ENCODE data around the gene C6orf89.
A peak's percentile ranks its signal among the peaks of the same experiment; 100 is the strongest.

C6orf89 gene

GRCh38 chr6:36906539-36907325 is 21.0 kb downstream of the C6orf89 start:
- H3K36me3 ChIP-seq (ENCODE audit: insufficient read depth), result no peaks in the 10 kb centered on the region

GRCh38 chr6:36907781-36908180 is 22.0 kb downstream of the C6orf89 start:
- Histone ChIP-seq H3K4me1 (ENCODE audit: low read depth, poor library complexity, severe bottlenecking) (peaks cover 14% of the 10 kb centered on the region), H3K27ac (no peak overlapping the region), H2AFZ (ENCODE audit: low read depth) (no peak overlapping the region), H3K36me3 (ENCODE audit: insufficient read depth) (no peaks in the 10 kb centered on the region), H4K20me1 (ENCODE audit: insufficient read depth) (no peaks in the 10 kb centered on the region; the same call in 1 of the 2 replicates), H3K4me2 (no peak overlapping the region), H3K9ac (no peak overlapping the region), H3K79me2 (ENCODE audit: insufficient read depth, low read depth) (no peaks in the 10 kb centered on the region), H3K27me3 (ENCODE audit: insufficient read depth, low read depth) (peaks cover 16% of the 10 kb centered on the region; the same call in 1 of the 2 replicates), H3K4me3 (IDR thresholded peaks at IDR 0.05; ENCODE audit: insufficient read depth, low read depth, low read length) (no peak overlapping the region)
- no peak for TF ChIP-seq CTCF (conservative IDR thresholded peaks at IDR 0.05; ENCODE audit: low read depth, low read length)

More at GRCh38 chr6:36906539-36907325, 21.0 kb downstream of the C6orf89 start:
- H3K4me1 ChIP-seq (ENCODE audit: low read depth, poor library complexity, severe bottlenecking), result peaks cover 3% of the 10 kb centered on the region
- H3K27ac ChIP-seq, result no peak overlapping the region
- H4K20me1 ChIP-seq (ENCODE audit: insufficient read depth), result no peaks in the 10 kb centered on the region; the same call in 1 of the 2 replicates
- TF ChIP-seq CTCF (conservative IDR thresholded peaks at IDR 0.05; ENCODE audit: low read depth, low read length), result no peak
- no peak overlapping the region for H3K4me3 ChIP-seq (IDR thresholded peaks at IDR 0.05; ENCODE audit: insufficient read depth, low read depth, low read length)
- no peak overlapping the region for H3K9ac ChIP-seq
- no peaks in the 10 kb centered on the region for H3K79me2 ChIP-seq (ENCODE audit: insufficient read depth, low read depth)
- peaks cover 16% of the 10 kb centered on the region; the same call in 1 of the 2 replicates for H3K27me3 ChIP-seq (ENCODE audit: insufficient read depth, low read depth)
- no peak overlapping the region for H2AFZ ChIP-seq (ENCODE audit: low read depth)
- no peak overlapping the region for H3K4me2 ChIP-seq

GRCh38 chr6:36908747-36909146 is 23.0 kb downstream of the C6orf89 start:
- no peaks in the 10 kb centered on the region; the same call in 1 of the 2 replicates for H4K20me1 ChIP-seq (ENCODE audit: insufficient read depth)
- H3K79me2 ChIP-seq (ENCODE audit: insufficient read depth, low read depth), result no peaks in the 10 kb centered on the region
- H3K4me2 ChIP-seq, result no peak overlapping the region
- H3K36me3 ChIP-seq (ENCODE audit: insufficient read depth), result no peaks in the 10 kb centered on the region
- H3K27me3 ChIP-seq (ENCODE audit: insufficient read depth, low read depth), result peaks cover 17% of the 10 kb centered on the region; the same call in 1 of the 2 replicates
- H3K4me1 ChIP-seq (ENCODE audit: low read depth, poor library complexity, severe bottlenecking), result peaks cover 24% of the 10 kb centered on the region
- H3K4me3 ChIP-seq (IDR thresholded peaks at IDR 0.05; ENCODE audit: insufficient read depth, low read depth, low read length), result no peak overlapping the region
- no peak for TF ChIP-seq CTCF (conservative IDR thresholded peaks at IDR 0.05; ENCODE audit: low read depth, low read length)
- no peak overlapping the region for H2AFZ ChIP-seq (ENCODE audit: low read depth)
- H3K9ac ChIP-seq, result no peak overlapping the region
- H3K27ac ChIP-seq, result no peak overlapping the region

GRCh38 chr6:36912030-36912454 is 26.3 kb downstream of the C6orf89 start:
- no peak for TF ChIP-seq CTCF (conservative IDR thresholded peaks at IDR 0.05; ENCODE audit: low read depth, low read length)
- Histone ChIP-seq H3K27ac (no peak overlapping the region), H3K4me2 (peak overlapping the region; percentile 81), H3K4me1 (ENCODE audit: low read depth, poor library complexity, severe bottlenecking) (peaks cover 32% of the 10 kb centered on the region), H3K79me2 (ENCODE audit: insufficient read depth, low read depth) (no peaks in the 10 kb centered on the region), H3K4me3 (IDR thresholded peaks at IDR 0.05; ENCODE audit: insufficient read depth, low read depth, low read length) (no peak overlapping the region), H3K27me3 (ENCODE audit: insufficient read depth, low read depth) (peaks cover 27% of the 10 kb centered on the region; the same call in 1 of the 2 replicates), H4K20me1 (ENCODE audit: insufficient read depth) (no peaks in the 10 kb centered on the region; the same call in 1 of the 2 replicates), H3K36me3 (ENCODE audit: insufficient read depth) (no peaks in the 10 kb centered on the region), H2AFZ (ENCODE audit: low read depth) (no peak overlapping the region), H3K9ac (no peak overlapping the region)
